DOHH2 (cell line): ENCODE data around the gene CD63.

Experiments used
- H3F3A ChIP-seq: fragments of 200-600 bp; sonication (generic), shearing (Covaris generic); 2 replicates; pipeline ENCODE4 v1.6.0; 2016; ENCODE audit warnings: antibody characterized with exemption, mild to moderate bottlenecking; ENCODE audit not compliant: control insufficient read depth, insufficient read depth
- H3K27ac ChIP-seq: fragments of 200-600 bp; sonication (generic); 2 replicates; pipeline ENCODE4 v1.5.1; 2014; ENCODE audit warnings: low read depth, mild to moderate bottlenecking, low read length, moderate library complexity
- H3K27me3 ChIP-seq: fragments of 200-600 bp; sonication (generic); 2 replicates; pipeline ENCODE4 v1.6.1; 2014; ENCODE audit warnings: mild to moderate bottlenecking, low read length, mixed read lengths; ENCODE audit not compliant: control insufficient read depth
- H3K36me3 ChIP-seq: fragments of 200-600 bp; sonication (generic); 2 replicates; pipeline ENCODE4 v1.6.1; 2014; ENCODE audit warnings: mild to moderate bottlenecking, low read length, moderate library complexity, mixed read lengths; ENCODE audit not compliant: control insufficient read depth
- H3K4me1 ChIP-seq: fragments of 200-600 bp; sonication (generic); 2 replicates; pipeline ENCODE4 v1.6.1; 2014; ENCODE audit warnings: mild to moderate bottlenecking, low read length, mixed read lengths; ENCODE audit not compliant: control insufficient read depth
- H3K4me2 ChIP-seq: fragments of 200-600 bp; sonication (generic); 2 replicates; pipeline ENCODE4 v1.6.0; 2014; ENCODE audit warnings: mild to moderate bottlenecking, low read length, moderate library complexity
- H3K4me3 ChIP-seq: fragments of 200-600 bp; sonication (generic); 2 replicates; pipeline ENCODE4 v1.5.1; 2014; ENCODE audit warnings: mild to moderate bottlenecking, low read length, mixed read lengths
- H3K79me2 ChIP-seq: fragments of 200-600 bp; sonication (generic); 2 replicates; pipeline ENCODE4 v1.6.1; 2014; ENCODE audit warnings: mild to moderate bottlenecking, low read length, mixed read lengths; ENCODE audit not compliant: control insufficient read depth
- H3K9me2 ChIP-seq: fragments of 200-600 bp; sonication (generic); replicated peaks from 2 replicates; pipeline ENCODE4 v1.6.1; 2014; ENCODE audit warnings: mild to moderate bottlenecking, low read length, mixed read lengths; ENCODE audit not compliant: control insufficient read depth
- H3K9me3 ChIP-seq: fragments of 200-600 bp; sonication (generic); 2 replicates; pipeline ENCODE4 v1.6.1; 2014; ENCODE audit warnings: antibody characterized with exemption, low read length, mixed read lengths; ENCODE audit not compliant: control insufficient read depth, insufficient read depth
- H4K20me1 ChIP-seq: fragments of 200-600 bp; sonication (generic); 2 replicates; pipeline ENCODE4 v1.6.0; 2014; ENCODE audit warnings: low read depth, mild to moderate bottlenecking, antibody characterized with exemption, low read length, moderate library complexity; ENCODE audit not compliant: control insufficient read depth, insufficient read depth
- EZH2phosphoT487 ChIP-seq: fragments of 200-600 bp; sonication (generic); IDR thresholded peaks from 2 replicates; pipeline ENCODE4 v1.6.1; 2017; ENCODE audit warnings: borderline replicate concordance, mild to moderate bottlenecking, antibody characterized with exemption, low read length, moderate library complexity, mixed read lengths
- TF ChIP-seq, protein P1 (sequence below): fragments of 200-600 bp; sonication (generic); IDR thresholded peaks from one replicate; pipeline ENCODE4 v1.5.1; 2014; ENCODE audit warnings: antibody characterized with exemption, mild to moderate bottlenecking, low read depth, low read length; ENCODE audit not compliant: poor library complexity, severe bottlenecking

CD63 gene

DNA sequence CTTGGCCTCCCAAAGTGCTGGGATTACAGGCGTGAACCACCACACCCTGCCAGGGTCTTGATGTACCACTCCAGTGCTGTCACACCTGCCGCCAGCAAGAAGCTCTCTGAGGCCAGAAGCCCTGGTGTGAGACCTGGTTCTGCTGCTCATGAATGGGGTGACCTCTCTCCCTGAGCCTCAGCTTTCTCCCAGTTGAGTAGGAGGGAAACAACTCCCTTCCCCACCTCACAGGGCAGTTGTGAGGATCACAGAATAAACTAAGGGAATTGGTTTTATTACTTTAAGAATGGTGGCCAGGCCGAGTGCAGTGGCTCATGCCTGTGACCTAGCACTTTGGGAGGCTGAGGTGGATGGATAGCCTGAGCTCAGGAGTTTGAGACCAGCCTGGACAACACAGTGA is 5.8 kb upstream of the CD63 start:
- peaks cover 32% of the 10 kb centered on the region for H3K4me1 ChIP-seq
- no peaks in the 10 kb centered on the region for H3K79me2 ChIP-seq
- H4K20me1 ChIP-seq = no peaks in the 10 kb centered on the region
- no peaks in the 10 kb centered on the region for H3K9me3 ChIP-seq
- no peaks in the 10 kb centered on the region for H3K27me3 ChIP-seq
- peaks cover 11% of the 10 kb centered on the region for H3F3A ChIP-seq
- no peaks in the 10 kb centered on the region for H3K9me2 ChIP-seq
- no peaks in the 10 kb centered on the region for H3K36me3 ChIP-seq
- H3K27ac ChIP-seq = no peak overlapping the region
- TF ChIP-seq, protein P1, sequence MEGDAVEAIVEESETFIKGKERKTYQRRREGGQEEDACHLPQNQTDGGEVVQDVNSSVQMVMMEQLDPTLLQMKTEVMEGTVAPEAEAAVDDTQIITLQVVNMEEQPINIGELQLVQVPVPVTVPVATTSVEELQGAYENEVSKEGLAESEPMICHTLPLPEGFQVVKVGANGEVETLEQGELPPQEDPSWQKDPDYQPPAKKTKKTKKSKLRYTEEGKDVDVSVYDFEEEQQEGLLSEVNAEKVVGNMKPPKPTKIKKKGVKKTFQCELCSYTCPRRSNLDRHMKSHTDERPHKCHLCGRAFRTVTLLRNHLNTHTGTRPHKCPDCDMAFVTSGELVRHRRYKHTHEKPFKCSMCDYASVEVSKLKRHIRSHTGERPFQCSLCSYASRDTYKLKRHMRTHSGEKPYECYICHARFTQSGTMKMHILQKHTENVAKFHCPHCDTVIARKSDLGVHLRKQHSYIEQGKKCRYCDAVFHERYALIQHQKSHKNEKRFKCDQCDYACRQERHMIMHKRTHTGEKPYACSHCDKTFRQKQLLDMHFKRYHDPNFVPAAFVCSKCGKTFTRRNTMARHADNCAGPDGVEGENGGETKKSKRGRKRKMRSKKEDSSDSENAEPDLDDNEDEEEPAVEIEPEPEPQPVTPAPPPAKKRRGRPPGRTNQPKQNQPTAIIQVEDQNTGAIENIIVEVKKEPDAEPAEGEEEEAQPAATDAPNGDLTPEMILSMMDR = no peak
- TF ChIP-seq EZH2phosphoT487 = no peak
- H3K4me2 ChIP-seq = no peak overlapping the region
- no peak overlapping the region for H3K4me3 ChIP-seq

DNA sequence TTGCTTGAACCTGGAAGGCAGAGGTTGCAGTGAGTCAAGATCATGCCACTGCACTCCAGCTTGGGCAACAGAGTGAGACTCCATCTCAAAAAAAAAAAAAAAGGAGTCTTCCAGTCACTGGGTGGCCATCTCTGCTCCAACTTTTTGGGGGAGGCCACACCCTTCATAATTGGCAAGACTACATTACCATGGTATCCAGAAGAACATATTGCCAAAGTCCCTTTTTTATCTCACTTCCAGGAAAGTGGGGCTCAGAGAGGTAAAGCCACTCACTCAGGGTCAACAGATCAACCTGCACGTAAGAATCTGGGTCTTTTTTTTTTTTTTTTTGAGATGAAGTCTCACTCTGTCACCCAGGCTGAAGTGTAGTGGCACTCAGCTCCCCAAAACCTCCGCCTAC is 5.0 kb upstream of the CD63 start:
- peaks cover 11% of the 10 kb centered on the region for H3F3A ChIP-seq
- H3K4me1 ChIP-seq = peaks cover 32% of the 10 kb centered on the region
- no peaks in the 10 kb centered on the region for H3K36me3 ChIP-seq
- H3K4me3 ChIP-seq = no peak overlapping the region
- no peaks in the 10 kb centered on the region for H3K27me3 ChIP-seq
- no peak for TF ChIP-seq EZH2phosphoT487
- TF ChIP-seq, protein P1 = no peak
- H3K9me2 ChIP-seq = no peaks in the 10 kb centered on the region
- no peaks in the 10 kb centered on the region for H4K20me1 ChIP-seq
- H3K79me2 ChIP-seq = no peaks in the 10 kb centered on the region
- H3K9me3 ChIP-seq = no peaks in the 10 kb centered on the region
- H3K27ac ChIP-seq = no peak overlapping the region
- H3K4me2 ChIP-seq = no peak overlapping the region

GRCh38 chr12:55733021-55733555 is 4.3 kb upstream of the CD63 start:
- Histone ChIP-seq H3K79me2 (peaks cover 1% of the 10 kb centered on the region), H3K4me3 (no peak overlapping the region), H3K9me2 (no peaks in the 10 kb centered on the region), H3K27ac (no peak overlapping the region), H4K20me1 (no peaks in the 10 kb centered on the region), H3K36me3 (no peaks in the 10 kb centered on the region), H3F3A (peaks cover 9% of the 10 kb centered on the region), H3K27me3 (no peaks in the 10 kb centered on the region), H3K4me2 (no peak overlapping the region), H3K9me3 (no peaks in the 10 kb centered on the region), H3K4me1 (peaks cover 28% of the 10 kb centered on the region)
- TF ChIP-seq, protein P1 = no peak
- TF ChIP-seq EZH2phosphoT487 = no peak

DNA sequence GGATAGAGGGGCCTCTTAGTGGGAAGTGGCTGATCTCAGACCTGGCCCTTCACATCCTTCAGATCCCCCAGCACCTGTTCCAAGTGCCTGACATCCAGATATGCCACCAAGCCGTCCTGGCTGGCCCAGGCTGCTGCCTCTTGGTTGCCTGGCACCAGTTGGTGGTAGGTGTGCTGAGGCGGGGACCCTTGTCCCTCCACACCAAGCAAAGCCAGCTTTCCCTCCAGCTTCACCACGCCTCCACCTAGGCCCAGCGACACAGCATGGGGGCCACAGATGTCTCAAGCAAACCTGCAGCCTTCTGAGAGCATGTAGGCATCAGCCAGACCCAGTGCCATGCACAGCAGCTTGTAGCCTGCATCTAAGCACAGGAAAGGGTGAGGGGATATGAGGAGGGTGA is 3.5 kb upstream of the CD63 start:
- TF ChIP-seq EZH2phosphoT487 = no peak
- TF ChIP-seq, protein P1 = no peak
- H3K36me3 ChIP-seq = no peaks in the 10 kb centered on the region
- H3K27me3 ChIP-seq = no peaks in the 10 kb centered on the region
- no peaks in the 10 kb centered on the region for H3K9me2 ChIP-seq
- H3K4me3 ChIP-seq = no peak overlapping the region
- no peak overlapping the region for H3K4me2 ChIP-seq
- H4K20me1 ChIP-seq = no peaks in the 10 kb centered on the region
- H3K27ac ChIP-seq = no peak overlapping the region
- H3K79me2 ChIP-seq = peaks cover 7% of the 10 kb centered on the region
- peaks cover 9% of the 10 kb centered on the region for H3F3A ChIP-seq
- no peaks in the 10 kb centered on the region for H3K9me3 ChIP-seq
- peaks cover 26% of the 10 kb centered on the region for H3K4me1 ChIP-seq
